GM18517 (cell line): Measurements from ENCODE around the gene RREB1.
A peak's percentile ranks its signal among the peaks of the same experiment; 100 is the strongest.

Experiments used
- ATAC-seq: cut with Tn5 transposase; IDR thresholded peaks from one replicate; pipeline ENCODE4 v1.9.1; 2021; ENCODE audit warnings: mild to moderate bottlenecking, moderate library complexity; ENCODE audit not compliant: unreplicated experiment

Gene RREB1

GRCh38 chr6:7218406-7218988 is 110.7 kb downstream of the RREB1 start:
- ATAC-seq, result no peak

GRCh38 chr6:7219310-7219709 is 111.5 kb downstream of the RREB1 start:
- ATAC-seq, result no peak

GRCh38 chr6:7222197-7222596 is 114.4 kb downstream of the RREB1 start:
- ATAC-seq, result no peak

GRCh38 chr6:7224731-7225130 is 117.0 kb downstream of the RREB1 start:
- no peak for ATAC-seq

DNA sequence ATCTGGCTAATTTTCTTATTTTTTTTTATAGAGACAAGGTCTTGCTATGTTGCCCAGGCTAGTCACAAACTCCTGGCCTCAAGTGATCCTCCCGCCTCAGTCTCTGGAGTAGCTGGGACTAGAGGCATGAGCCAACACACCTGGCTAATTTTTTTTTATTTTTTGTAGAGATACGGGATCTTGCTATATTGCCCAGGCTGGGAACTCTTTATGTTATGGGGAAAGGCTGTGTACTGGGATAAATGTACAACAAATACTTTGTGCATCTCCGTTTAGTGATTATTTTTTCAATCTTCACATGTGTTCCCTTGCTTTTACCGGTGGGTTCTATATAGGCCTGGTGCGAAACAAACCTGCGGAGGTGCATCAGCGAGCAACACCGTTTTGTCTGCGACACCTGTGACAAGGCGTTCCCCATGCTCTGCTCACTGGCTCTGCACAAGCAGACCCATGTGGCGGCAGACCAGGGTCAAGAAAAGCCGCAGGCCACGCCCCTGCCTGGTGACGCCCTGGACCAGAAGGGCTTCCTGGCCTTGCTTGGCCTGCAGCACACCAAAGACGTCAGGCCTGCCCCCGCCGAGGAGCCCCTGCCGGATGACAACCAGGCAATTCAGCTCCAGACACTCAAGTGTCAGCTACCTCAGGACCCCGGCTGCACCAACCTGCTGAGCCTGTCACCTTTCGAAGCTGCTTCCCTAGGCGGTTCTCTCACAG is 121.1 kb downstream of the RREB1 start:
- ATAC-seq, result no peak

- ATAC-seq, result no peak
These were observed 121.9 kb downstream of the RREB1 start for GRCh38 chr6:7229376-7230326.

GRCh38 chr6:7230327-7230691 is 122.5 kb downstream of the RREB1 start:
- ATAC-seq, result no peak

GRCh38 chr6:7230956-7231713 is 123.4 kb downstream of the RREB1 start:
- no peak for ATAC-seq

GRCh38 chr6:7232351-7232750 is 124.6 kb downstream of the RREB1 start:
- ATAC-seq, result no peak

GRCh38 chr6:7234547-7234946 is 126.8 kb downstream of the RREB1 start:
- no peak for ATAC-seq

DNA sequence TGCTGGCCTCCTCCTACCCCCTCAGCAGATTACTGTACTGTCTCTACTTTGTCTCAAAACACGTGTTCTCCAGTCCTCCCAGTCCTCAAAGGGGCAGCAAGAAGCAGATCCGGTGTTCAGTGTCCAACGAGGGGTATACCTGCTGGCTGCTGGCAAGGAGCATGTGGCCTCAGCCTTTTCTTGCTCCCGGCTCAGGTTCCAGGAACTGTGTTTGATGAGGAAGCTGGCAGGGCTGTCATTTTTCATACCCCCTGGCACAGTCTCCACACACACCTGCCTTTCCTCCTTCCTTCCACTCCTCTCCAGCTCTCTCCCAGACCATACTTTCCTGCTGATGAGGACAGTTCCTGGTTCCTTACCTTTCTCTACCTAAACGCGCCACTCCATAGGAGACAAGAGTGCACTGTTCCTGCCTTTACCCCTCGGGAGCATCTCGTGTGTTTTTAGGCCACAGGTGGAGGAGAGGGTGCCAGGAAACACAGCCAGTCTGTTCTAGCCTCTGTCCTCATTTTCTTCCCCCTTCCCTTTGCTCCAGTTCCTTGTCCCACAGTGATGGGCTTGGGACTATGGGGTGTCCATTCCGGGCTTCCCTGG is 128.0 kb downstream of the RREB1 start:
- no peak for ATAC-seq

DNA sequence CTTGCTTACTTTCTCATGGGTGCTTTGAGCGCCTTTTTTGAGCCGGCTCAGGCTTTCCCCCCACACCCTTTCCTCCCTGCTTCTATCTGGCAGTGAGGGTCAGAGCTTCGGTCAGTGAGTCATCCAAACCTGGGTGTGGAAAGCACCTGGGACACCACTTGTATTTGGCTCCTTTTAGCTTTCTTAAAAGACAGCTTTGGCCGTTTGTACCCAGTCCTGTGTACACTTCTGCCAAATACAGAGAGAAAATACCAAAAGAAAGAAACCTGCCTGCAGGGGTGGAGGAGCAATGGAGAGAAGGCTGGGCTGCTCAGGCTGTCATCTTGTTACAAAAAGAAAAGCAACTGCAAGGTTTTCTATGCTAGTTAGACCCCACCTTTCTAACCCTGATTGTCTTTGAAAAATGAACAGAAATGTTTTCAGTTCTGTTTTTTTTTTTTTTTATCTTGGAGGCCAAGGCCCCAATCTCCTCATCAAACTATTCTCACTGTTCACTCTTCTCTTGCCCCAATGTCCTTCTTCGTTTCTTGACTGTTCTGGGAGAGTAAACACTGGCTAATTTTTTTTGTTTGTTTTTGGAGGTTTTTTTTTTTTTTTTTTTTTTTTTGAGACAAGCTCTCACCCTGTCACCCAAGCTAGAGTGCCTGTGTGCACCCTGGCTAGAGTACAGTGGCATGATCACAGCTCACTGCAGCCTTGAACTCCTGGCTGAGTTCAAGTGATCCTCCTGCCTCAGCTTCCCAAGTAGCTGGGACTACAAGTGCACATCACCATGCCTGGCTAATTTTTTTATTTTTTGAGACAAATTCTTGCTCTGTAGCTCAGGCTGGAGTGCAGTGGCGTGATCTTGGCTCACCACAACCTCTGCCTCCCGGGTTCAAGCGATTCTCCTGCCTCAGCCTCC is 128.8 kb downstream of the RREB1 start:
- ATAC-seq, result peak; percentile 45

DNA sequence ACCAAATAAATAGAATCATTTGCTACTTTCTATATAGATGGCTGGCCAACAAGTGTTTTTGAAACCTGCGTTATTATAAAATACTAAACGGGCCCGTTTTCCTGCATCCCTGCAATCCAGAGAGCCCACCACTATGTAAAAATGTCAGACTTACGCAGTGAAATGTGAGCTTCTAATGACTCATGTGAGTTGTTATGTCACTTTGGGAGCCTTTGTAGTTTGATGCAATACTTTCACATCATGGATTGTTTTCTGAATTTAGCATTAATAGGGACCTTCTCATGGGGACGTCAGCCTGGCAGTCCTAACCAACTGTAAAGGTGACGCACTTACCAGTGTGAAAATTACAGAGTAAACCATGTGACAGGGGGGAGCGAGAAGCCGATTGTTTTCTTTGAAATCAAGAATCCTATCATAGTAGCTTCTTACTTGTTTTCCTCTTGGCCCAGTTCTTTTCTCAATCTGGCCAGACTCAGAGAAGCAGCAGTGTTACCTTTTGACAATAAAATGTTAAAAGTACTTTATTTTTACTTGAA is 130.0 kb downstream of the RREB1 start:
- no peak for ATAC-seq

DNA sequence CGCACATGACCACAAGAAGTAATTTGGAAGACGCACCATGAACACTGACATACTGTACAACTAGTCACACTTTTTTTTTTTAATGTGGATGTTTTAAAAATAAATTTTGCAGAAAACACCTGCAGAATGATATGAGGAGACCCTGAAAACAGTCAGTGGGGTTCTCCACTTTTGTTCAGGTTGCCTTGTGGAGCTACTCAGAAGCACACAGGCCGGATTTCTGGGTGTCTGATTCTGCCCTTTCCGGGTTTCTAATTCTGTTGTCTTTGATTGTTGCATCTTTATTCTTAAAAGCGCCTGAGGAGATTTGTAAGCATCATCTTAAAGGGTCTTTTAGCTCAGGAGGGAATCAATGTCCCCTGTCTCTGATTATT is 130.8 kb downstream of the RREB1 start:
- ATAC-seq, result no peak

DNA sequence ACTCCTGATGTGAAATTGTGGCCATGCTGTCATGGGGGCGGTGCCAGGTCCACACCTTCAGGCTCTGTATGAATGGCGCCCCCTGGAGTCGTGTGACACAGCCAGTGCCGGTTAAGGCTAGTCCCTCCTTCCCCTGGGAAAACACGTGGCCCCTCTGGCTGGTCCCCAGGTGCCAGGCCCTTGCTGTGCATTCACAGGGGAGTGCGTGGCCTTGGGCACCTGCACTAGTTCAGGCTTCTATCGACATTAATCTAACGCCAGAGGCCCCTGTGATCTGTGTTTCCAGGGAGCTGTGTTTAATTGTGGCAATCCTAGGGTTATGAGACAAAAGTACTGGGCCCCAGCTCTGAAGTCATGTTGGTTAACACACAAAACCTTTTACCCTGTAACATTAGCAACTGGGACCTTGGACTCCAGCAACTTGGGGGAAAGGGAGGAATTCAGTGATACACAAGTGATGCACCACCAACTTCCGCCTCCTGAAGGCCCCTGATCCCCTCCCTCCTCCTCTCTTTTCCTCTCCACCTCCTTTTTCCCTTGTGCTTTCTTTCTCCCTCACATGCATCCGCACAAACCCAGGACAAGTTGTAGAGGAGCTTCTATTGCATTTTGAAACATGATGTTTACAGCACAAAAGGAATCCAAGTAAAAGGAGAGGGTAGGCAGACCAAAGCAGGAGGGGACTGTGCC is 131.3 kb downstream of the RREB1 start:
- no peak for ATAC-seq

DNA sequence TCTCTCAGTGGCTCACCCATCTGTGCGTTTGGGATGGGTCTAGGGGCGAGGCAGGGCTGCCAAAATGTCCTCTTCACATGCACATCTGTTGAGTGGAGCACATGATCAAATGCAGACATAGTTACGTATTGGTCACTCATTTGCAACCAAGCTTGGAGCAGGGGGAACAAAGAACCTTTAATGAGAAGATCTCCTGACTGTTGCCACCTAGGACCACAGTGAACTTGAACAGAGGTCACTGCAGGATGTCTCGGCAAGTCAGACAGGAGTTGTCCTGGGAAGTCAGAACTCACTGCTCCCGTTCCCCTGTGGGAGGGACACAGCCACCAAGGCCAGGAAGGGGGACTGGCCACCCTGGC is 131.8 kb downstream of the RREB1 start:
- no peak for ATAC-seq

GRCh38 chr6:7240351-7240750 is 132.6 kb downstream of the RREB1 start:
- no peak for ATAC-seq

GRCh38 chr6:7241160-7241559 is 133.4 kb downstream of the RREB1 start:
- ATAC-seq, result no peak
